ENCODE results near the gene SPTBN1.

The SPTBN1 gene

GRCh38 chr2:54617409-54617808 is 161.3 kb downstream of the SPTBN1 start:
- Mint-ChIP-seq H3K4me1 (peaks cover 18% of the 10 kb centered on the region), H3K9me3 (no peaks in the 10 kb centered on the region), H3K4me3 (no peak overlapping the region), H3K36me3 (ENCODE audit: insufficient read depth) (peaks cover 74% of the 10 kb centered on the region), H3K27ac (ENCODE audit: low read depth) (no peak overlapping the region), H3K27me3 (no peaks in the 10 kb centered on the region)
- DNase-seq (ENCODE audit: low spot score in 2 of 2) (no peak), ATAC-seq (replicated peaks; ENCODE audit: extremely low read depth, poor library complexity, severe bottlenecking) (no peak)

- Mint-ChIP-seq H3K4me3 (no peak overlapping the region), H3K27ac (ENCODE audit: low read depth) (no peak overlapping the region), H3K9me3 (no peaks in the 10 kb centered on the region), H3K4me1 (peaks cover 12% of the 10 kb centered on the region), H3K27me3 (no peaks in the 10 kb centered on the region), H3K36me3 (ENCODE audit: insufficient read depth) (peaks cover 80% of the 10 kb centered on the region)
- DNase-seq (ENCODE audit: low spot score in 2 of 2) (no peak), ATAC-seq (replicated peaks; ENCODE audit: extremely low read depth, poor library complexity, severe bottlenecking) (no peak)
Observed at GRCh38 chr2:54618646-54619565, 162.8 kb downstream of the SPTBN1 start.

- Mint-ChIP-seq H3K4me3 (no peak overlapping the region), H3K9me3 (no peaks in the 10 kb centered on the region), H3K27me3 (no peaks in the 10 kb centered on the region), H3K4me1 (peaks cover 12% of the 10 kb centered on the region), H3K36me3 (ENCODE audit: insufficient read depth) (peaks cover 81% of the 10 kb centered on the region), H3K27ac (ENCODE audit: low read depth) (peak overlapping the region; percentile 16)
- DNase-seq (ENCODE audit: low spot score in 2 of 2) (no peak), ATAC-seq (replicated peaks; ENCODE audit: extremely low read depth, poor library complexity, severe bottlenecking) (no peak)
Observed at GRCh38 chr2:54619660-54620231, 163.6 kb downstream of the SPTBN1 start.

- H3K9me3 Mint-ChIP-seq = no peaks in the 10 kb centered on the region
- no peak for ATAC-seq (replicated peaks; ENCODE audit: extremely low read depth, poor library complexity, severe bottlenecking)
- H3K27ac Mint-ChIP-seq (ENCODE audit: low read depth) = peak overlapping the region; percentile 16
- peaks cover 82% of the 10 kb centered on the region for H3K36me3 Mint-ChIP-seq (ENCODE audit: insufficient read depth)
- H3K4me3 Mint-ChIP-seq = no peak overlapping the region
- DNase-seq (ENCODE audit: low spot score in 2 of 2) = no peak
- no peaks in the 10 kb centered on the region for H3K27me3 Mint-ChIP-seq
- peaks cover 12% of the 10 kb centered on the region for H3K4me1 Mint-ChIP-seq
Observed at GRCh38 chr2:54620948-54621347, 164.8 kb downstream of the SPTBN1 start.

GRCh38 chr2:54624591-54625071 is 168.5 kb downstream of the SPTBN1 start:
- peaks cover 84% of the 10 kb centered on the region for H3K36me3 Mint-ChIP-seq (ENCODE audit: insufficient read depth)
- H3K9me3 Mint-ChIP-seq = no peaks in the 10 kb centered on the region
- ATAC-seq (replicated peaks; ENCODE audit: extremely low read depth, poor library complexity, severe bottlenecking) = no peak
- no peak overlapping the region for H3K4me3 Mint-ChIP-seq
- H3K27ac Mint-ChIP-seq (ENCODE audit: low read depth) = no peak overlapping the region
- H3K4me1 Mint-ChIP-seq = peaks cover 6% of the 10 kb centered on the region
- no peak for DNase-seq (ENCODE audit: low spot score in 2 of 2)
- no peaks in the 10 kb centered on the region for H3K27me3 Mint-ChIP-seq

GRCh38 chr2:54626131-54626530 is 170.0 kb downstream of the SPTBN1 start:
- Mint-ChIP-seq H3K4me1 (peaks cover under 1% of the 10 kb centered on the region), H3K27me3 (no peaks in the 10 kb centered on the region), H3K36me3 (ENCODE audit: insufficient read depth) (peaks cover 83% of the 10 kb centered on the region), H3K9me3 (no peaks in the 10 kb centered on the region), H3K27ac (ENCODE audit: low read depth) (peak overlapping the region; percentile 22), H3K4me3 (no peak overlapping the region)
- ATAC-seq (replicated peaks; ENCODE audit: extremely low read depth, poor library complexity, severe bottlenecking) (no peak), DNase-seq (ENCODE audit: low spot score in 2 of 2) (no peak)

GRCh38 chr2:54626884-54627283 is 170.8 kb downstream of the SPTBN1 start:
- Mint-ChIP-seq H3K27ac (ENCODE audit: low read depth) (no peak overlapping the region), H3K27me3 (no peaks in the 10 kb centered on the region), H3K4me1 (no peaks in the 10 kb centered on the region), H3K4me3 (no peak overlapping the region), H3K36me3 (ENCODE audit: insufficient read depth) (peaks cover 84% of the 10 kb centered on the region), H3K9me3 (no peaks in the 10 kb centered on the region)
- ATAC-seq (replicated peaks; ENCODE audit: extremely low read depth, poor library complexity, severe bottlenecking) (no peak), DNase-seq (ENCODE audit: low spot score in 2 of 2) (no peak)

GRCh38 chr2:54627973-54628372 is 171.8 kb downstream of the SPTBN1 start:
- ATAC-seq (replicated peaks; ENCODE audit: extremely low read depth, poor library complexity, severe bottlenecking) (no peak), DNase-seq (ENCODE audit: low spot score in 2 of 2) (no peak)
- Mint-ChIP-seq H3K9me3 (no peaks in the 10 kb centered on the region), H3K27ac (ENCODE audit: low read depth) (no peak overlapping the region), H3K4me1 (peaks cover 8% of the 10 kb centered on the region), H3K27me3 (no peaks in the 10 kb centered on the region), H3K4me3 (no peak overlapping the region), H3K36me3 (ENCODE audit: insufficient read depth) (peaks cover 84% of the 10 kb centered on the region)

GRCh38 chr2:54628418-54628817 is 172.3 kb downstream of the SPTBN1 start:
- peaks cover 84% of the 10 kb centered on the region for H3K36me3 Mint-ChIP-seq (ENCODE audit: insufficient read depth)
- no peak for DNase-seq (ENCODE audit: low spot score in 2 of 2)
- no peaks in the 10 kb centered on the region for H3K27me3 Mint-ChIP-seq
- H3K4me3 Mint-ChIP-seq = no peak overlapping the region
- no peaks in the 10 kb centered on the region for H3K9me3 Mint-ChIP-seq
- H3K4me1 Mint-ChIP-seq = peaks cover 8% of the 10 kb centered on the region
- no peak for ATAC-seq (replicated peaks; ENCODE audit: extremely low read depth, poor library complexity, severe bottlenecking)
- peak overlapping the region; percentile 79 for H3K27ac Mint-ChIP-seq (ENCODE audit: low read depth)

- no peak for DNase-seq (ENCODE audit: low spot score in 2 of 2)
- Mint-ChIP-seq H3K27ac (ENCODE audit: low read depth) (peak overlapping the region; percentile 79), H3K9me3 (no peaks in the 10 kb centered on the region), H3K4me1 (peaks cover 8% of the 10 kb centered on the region), H3K27me3 (no peaks in the 10 kb centered on the region), H3K4me3 (no peak overlapping the region), H3K36me3 (ENCODE audit: insufficient read depth) (peaks cover 82% of the 10 kb centered on the region)
- ATAC-seq (replicated peaks; ENCODE audit: extremely low read depth, poor library complexity, severe bottlenecking) = no peak
Observed at GRCh38 chr2:54628957-54629356, 172.8 kb downstream of the SPTBN1 start.

GRCh38 chr2:54629390-54629789 is 173.3 kb downstream of the SPTBN1 start:
- DNase-seq (ENCODE audit: low spot score in 2 of 2) = no peak
- H3K4me3 Mint-ChIP-seq = no peak overlapping the region
- H3K27me3 Mint-ChIP-seq = no peaks in the 10 kb centered on the region
- no peak overlapping the region for H3K27ac Mint-ChIP-seq (ENCODE audit: low read depth)
- no peaks in the 10 kb centered on the region for H3K9me3 Mint-ChIP-seq
- H3K4me1 Mint-ChIP-seq = peaks cover 11% of the 10 kb centered on the region
- no peak for ATAC-seq (replicated peaks; ENCODE audit: extremely low read depth, poor library complexity, severe bottlenecking)
- H3K36me3 Mint-ChIP-seq (ENCODE audit: insufficient read depth) = peaks cover 80% of the 10 kb centered on the region

GRCh38 chr2:54629914-54630857 is 174.1 kb downstream of the SPTBN1 start:
- H3K9me3 Mint-ChIP-seq = no peaks in the 10 kb centered on the region
- peak overlapping the region; percentile 80 for H3K27ac Mint-ChIP-seq (ENCODE audit: low read depth)
- peaks cover 19% of the 10 kb centered on the region for H3K4me1 Mint-ChIP-seq
- no peaks in the 10 kb centered on the region for H3K27me3 Mint-ChIP-seq
- peaks cover 80% of the 10 kb centered on the region for H3K36me3 Mint-ChIP-seq (ENCODE audit: insufficient read depth)
- H3K4me3 Mint-ChIP-seq = no peak overlapping the region
- ATAC-seq (replicated peaks; ENCODE audit: extremely low read depth, poor library complexity, severe bottlenecking) = no peak
- no peak for DNase-seq (ENCODE audit: low spot score in 2 of 2)

Data from central memory CD8-positive, alpha-beta T cell (primary cell).